Activated CD8-positive, alpha-beta T cell treated with anti-CD3 and anti-CD28 coated beads, Interleukin-2, amount 10 ng/mL, durations not matched to agents 7 days and 5 days (primary cell): ENCODE data around the gene FKBP6. TPM values are rescaled to one million over a fixed set of nuclear protein-coding genes. Genes with fewer than 3 reads are reported as not detected.

Source experiments
- total RNA-seq, 2 experiments: library from RNA; stranded (reverse); gene quantifications; one replicate each; pipeline ENCODE4 v1.2.3, GENCODE V29; 2021

FKBP6 gene
- total RNA-seq, 2 experiments from 2014 or later: not detected

Other genes starting within 250 kb of the FKBP6 start
- not detected for gene SPDYE9, start 242.1 kb upstream of the FKBP6 start, total RNA-seq
- 10 to 100 TPM; 53.6 to 54.1 TPM for gene NSUN5, start 19.3 kb upstream of the FKBP6 start, total RNA-seq
- not detected for gene TRIM50, start 79 bp upstream of the FKBP6 start, total RNA-seq
- under 1 TPM; 0.10 to 0.11 TPM for gene FZD9, start 105.6 kb downstream of the FKBP6 start, total RNA-seq
- 100 to 1,000 TPM; 111 to 112 TPM for gene BAZ1B, start 194.1 kb downstream of the FKBP6 start, total RNA-seq
- 10 to 100 TPM; 76.8 to 80.8 TPM for gene BCL7B, start 229.5 kb downstream of the FKBP6 start, total RNA-seq